Loucy (cell line): ENCODE data around the gene FAM180A.

Experiments used
- CTCF ChIP-seq: fragments of 200-600 bp; sonication (generic); conservative IDR thresholded peaks from 2 replicates; pipeline ENCODE4 v1.5.1; 2014; ENCODE audit warnings: mild to moderate bottlenecking, antibody characterized with exemption, low read length
- EZH2phosphoT487 ChIP-seq: fragments of 200-600 bp; IDR thresholded peaks from 2 replicates; pipeline ENCODE4 v1.6.1; 2018; ENCODE audit warnings: antibody characterized with exemption, mild to moderate bottlenecking, moderate library complexity, borderline replicate concordance

DNA sequence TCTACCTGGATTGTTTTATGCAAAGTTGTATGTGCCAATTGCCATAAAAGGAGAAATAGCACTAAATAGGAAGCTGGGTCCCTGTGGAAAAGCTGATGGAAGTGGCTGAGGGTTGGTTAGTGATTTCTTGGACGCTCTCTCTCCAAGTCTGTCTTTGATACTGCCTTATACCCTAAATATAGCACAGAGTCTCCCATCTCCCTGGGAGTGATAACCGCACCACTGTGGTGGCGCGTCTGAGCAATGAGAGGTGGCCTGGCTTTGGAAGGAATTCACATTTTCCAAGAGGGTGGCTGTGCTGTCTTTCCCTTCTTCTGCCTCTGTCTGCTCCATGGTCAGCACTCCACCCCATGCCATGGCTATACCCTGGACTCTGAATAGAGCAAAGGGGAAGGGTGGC is 55.1 kb downstream of the FAM180A start:
- TF ChIP-seq CTCF (no peak), EZH2phosphoT487 (no peak)
